OCI-M2 (cell line): ENCODE measurements around the gene PRR30.
"Not testable (repeated sequence)": the region's sequence is repeated elsewhere in the genome, so short reads cannot be mapped to it uniquely, and the experiment has no call there.

Experiments
- DNase-seq: peaks from one replicate; lab custom pipeline; 2025; ENCODE audit not compliant: unreplicated experiment; lab: John Stamatoyannopoulos, UW

Gene PRR30

GRCh38 chr2:27130396-27130795, 8.8 kb downstream of the PRR30 start:
- DNase-seq: no peak

DNA sequence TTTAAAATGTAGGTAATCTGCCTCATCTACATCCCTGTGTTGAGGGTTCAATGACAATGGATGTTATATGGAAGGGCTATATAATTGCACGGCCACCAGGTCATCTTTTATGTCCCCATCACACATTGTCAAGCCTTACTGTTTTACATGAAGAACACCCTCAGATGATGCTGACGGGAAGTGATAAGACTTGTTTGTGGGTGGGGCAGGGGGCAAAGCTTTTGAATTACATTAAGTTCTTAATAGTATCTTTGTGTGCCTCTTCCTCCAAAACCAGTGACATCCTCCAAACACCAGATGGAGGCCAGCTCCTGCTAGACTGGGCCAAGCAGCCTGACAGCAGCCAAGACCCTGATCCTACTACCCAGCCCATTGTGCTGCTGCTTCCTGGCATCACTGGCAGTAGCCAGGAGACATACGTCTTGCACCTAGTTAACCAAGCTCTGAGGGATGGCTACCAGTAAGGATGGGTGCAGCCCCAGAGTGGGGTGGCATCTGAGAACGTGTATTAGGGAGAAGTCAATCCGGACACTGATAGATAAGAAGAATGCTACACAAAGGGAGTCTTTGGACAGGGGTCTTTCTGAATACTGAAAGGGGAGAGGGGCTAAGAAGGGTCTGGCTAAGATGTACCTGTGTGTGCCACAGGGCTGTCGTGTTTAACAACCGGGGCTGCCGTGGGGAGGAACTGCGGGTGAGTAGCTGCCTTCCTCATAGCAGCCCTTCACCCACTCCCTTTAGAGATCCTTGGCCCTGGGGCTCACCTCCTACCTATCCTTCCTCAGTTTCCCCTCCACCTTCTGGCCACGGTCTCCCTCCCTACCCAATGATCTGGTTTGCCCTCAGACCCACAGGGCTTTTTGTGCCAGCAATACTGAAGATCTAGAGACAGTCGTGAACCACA, 10.3 kb downstream of the PRR30 start:
- DNase-seq: no peak

DNA sequence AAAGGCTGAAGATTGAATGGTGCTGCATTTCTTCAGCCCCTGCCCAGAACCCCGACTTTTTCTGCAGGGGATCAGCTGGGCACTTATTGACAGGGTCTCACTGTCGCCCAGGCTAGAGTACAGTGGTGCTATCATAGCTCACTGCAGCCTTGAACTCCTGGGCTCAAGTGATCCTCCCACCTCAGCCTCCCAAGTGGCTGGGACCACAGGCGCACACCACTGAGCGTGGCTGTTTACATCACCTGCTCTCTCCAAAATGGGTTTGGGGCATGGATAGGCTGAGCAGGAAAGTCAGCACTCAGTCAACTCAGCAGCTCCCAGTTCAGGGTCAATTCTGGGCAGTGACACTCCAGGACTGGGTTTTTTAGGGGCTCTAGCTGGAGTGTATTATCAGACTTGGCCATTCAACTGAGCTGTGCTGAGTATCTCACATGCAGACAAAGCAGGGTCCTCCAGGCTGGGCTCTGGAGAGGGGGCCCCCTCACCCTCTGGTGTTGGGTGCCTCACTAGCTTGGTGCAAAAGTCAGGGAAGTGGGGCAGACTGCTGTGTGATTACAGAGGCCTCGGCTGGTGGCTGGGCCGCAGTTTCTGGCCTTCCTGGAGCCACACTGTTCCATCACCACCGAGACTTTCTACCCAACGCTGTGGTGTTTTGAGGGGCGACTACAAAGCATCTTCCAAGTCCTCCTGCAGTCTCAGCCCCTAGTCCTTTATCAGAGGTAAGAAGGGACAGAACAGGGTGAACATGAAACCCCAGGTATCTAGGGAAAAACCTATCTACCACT, 11.1 kb downstream of the PRR30 start:
- no peak for DNase-seq

DNA sequence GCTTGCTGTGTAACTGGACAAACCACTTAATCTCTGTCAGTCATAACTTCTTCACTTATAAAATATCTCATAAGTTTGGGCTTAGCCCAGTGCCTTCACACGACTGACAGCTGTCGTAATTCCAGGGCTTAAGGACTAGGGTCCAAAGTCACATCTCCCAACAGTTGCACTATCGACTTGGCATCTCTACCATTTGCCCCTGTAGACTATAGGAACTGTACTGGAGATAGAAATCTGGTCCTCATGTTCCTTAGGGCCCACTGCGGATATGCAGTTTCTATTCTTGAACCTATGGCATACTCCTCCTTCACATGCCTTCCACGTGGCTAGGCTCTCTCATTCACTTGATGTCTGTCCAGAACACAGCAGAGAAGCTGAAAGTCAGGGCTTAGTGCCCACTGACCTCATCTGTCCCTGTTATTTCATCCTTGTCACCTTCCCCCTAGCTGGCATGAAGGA, 12.9 kb downstream of the PRR30 start:
- no peak for DNase-seq

DNA sequence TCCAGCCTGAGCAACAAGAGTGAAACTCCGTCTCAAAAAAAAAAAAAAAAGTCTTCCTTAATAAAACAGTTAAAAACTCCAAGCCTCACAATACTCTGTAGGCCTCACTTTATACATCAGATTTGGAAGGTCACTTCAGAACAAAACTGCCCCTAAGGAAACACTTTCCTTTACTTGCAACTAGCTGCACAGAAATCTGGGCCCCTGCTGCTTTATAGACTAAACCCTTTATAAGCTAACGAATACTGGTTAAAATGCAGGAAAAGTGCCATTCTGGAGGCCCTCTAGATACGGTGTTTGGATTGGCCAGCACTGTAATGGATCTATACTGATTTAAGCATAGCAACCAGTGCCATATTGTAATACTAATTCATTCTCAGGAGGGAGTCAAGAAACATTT, 14.1 kb downstream of the PRR30 start:
- DNase-seq: no peak

DNA sequence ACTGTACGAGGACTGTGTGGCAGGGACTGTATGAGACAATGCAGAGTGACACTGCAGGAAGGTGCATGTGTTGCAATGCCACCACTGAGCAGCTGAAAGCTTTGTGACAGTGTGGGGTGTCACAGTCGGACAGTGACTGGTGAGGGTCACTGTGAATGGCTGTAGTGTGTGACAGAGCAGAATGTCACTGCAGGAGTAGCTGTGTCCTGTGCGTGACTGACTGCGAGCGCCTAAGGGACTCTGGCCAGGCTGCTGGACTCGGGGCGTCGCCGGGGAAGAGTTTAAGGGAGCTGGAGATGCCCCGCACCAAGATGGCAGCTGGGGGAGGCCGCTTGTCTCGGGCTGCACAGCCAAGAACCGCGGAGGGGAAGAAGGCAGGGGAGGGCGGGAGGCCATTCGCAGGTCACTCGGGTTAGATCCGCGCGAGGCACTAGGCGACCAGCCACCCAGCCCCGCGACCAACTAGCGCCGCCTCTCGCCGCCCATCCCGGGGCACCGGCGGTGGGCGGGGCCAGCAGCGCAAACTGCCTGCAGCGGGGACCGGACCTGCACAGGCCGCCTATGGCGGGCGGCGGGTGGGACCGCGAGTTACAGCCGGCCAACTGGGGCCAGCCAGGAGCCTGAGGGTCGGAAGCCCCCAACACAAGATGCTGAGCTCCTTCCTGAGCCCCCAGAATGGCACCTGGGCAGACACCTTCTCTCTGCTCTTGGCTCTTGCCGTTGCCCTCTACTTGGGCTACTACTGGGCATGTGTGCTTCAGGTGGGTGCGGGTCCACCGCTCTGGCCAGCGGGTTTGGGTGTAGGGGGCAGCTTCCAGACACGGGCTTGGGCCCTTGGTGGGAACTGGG, 15.7 kb downstream of the PRR30 start, which contains the start of gene ABHD1:
Gene ABHD1 (plus strand): TSS at position 514 of the 849 bp plus-strand sequence. CDS start 134 bp downstream, at position 648.
- DNase-seq: no peak

DNA sequence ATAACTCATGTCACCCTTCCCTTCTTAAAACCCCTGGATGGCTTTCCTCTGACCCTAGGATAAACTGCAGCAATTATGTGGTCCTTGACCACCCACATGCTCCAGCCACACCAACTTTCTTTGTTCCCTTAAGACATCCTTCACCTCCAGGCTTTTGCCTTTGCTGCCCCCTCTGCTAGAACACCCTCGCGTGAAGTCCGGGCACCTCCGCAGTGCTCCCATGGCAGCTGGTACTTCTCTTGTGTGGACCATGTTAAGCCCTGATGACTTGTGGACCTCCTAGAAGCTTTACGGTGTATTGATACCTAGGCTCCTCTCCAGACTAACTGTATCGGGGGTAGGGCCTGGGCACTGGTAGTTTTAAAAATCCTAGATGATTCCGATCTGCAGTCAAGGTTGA, 16.4 kb downstream of the PRR30 start:
- DNase-seq: no peak

DNA sequence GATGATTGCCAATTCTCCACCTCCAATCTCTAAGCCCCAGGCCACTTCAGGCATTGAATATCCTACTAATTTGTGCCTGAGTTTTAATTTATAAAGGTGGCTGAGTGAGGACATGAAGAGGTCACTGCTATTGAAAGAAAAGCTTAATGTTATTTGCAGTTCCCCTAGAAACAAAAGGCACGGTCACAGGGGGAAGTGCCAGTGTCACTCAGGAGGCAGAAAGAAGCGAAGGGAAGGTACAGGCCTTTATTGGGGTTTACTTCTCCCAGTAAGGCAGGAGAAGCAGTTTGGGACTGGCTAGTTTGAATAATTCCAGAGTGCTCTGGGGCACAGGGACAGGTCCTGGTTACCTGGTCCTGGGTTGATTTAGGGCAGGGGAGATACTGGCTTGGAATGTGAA, 17.3 kb downstream of the PRR30 start:
- DNase-seq: no peak

DNA sequence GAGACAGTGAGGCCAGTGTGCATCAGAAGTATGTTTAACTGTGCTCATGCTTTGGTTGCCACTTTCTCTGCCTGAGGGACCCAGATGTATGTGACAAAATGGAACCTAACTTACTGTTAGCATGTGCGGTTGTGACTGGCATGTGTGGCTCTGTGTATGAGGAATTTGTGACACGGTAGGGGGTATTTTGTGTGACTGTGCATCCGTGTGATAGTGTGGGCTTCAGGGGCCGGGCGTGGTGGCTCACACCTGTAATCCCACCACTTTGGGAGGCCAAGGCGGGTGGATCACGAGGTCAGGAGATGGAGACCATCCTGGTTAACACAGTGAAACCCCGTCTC, 19.9 kb downstream of the PRR30 start:
- DNase-seq: not testable (repeated sequence)

DNA sequence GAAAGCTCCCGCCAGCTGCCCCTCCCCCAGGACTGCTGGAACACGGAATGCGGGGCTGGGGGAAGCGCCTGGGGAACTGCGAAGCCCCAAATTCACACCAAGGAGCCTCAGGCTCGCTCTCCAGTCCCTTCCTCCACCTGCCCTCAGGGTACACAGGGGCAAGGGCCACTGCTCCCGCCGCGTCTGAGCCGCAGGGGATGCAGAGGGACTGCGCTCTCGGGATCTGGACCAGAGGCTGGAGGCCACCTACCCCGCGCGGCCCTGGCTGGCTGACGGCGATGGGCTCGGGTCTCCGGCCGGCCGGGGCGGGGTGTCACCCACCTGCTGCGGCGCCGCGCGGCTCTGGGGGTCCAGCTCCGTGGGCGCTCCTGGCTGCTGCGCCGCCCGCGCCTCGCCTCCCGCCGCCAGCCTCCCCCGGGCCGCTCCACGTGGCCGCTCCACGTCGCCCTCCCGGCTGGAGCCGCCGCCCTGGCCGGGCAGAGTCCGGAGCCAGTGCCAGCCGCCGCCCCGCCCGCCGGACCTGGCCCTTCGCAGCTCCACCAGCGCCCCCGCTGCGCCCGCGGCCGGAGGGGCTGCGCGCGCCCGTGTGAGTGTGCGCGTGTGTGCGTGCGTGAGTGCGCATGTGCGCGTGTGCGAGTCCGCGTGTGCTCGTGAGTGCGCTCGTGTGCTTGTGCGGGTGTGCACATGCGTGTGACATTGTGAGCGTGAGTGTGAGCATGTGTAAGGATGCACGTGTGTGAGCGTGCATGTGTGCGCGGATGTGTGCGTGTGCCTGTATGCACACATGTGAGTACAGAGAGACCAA, 20.5 kb downstream of the PRR30 start, which contains the start of gene CGREF1:
Gene CGREF1 (minus strand): TSS at position 604 of the 805 bp plus-strand sequence. CDS start 14,762 bp downstream, outside the sequence.
- DNase-seq: no peak

DNA sequence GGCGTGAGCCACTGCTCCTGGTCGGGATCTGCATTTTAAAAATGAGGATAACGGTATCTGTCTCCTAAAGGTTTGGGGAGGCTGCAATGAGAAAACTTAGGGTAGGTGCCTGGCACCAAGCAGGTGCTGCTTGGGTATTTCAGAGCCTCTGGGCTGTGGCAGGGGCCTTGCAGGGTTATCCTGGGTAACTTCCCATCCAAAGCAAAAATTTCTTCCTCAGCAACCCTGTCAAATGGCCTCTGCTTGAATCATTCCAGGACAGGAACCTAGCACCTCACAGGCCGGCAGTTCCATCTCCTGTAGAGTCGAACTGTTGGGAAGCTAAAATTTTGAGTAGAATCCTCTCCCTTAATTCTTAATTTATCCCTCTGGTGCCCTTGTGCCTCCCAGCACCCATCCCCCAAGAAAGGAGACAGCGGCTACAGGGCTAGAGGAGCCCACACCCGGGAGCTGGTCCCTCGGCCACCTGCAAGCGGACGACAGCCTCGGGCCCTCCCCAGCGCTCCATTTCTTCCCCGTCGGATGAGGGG, 21.1 kb downstream of the PRR30 start:
- DNase-seq: no peak

GRCh38 chr2:27115519-27115918, 23.7 kb downstream of the PRR30 start:
- no peak for DNase-seq

- DNase-seq: not testable (repeated sequence)
These were observed 27.7 kb downstream of the PRR30 start for GRCh38 chr2:27111392-27112078.

GRCh38 chr2:27110603-27111352, 28.4 kb downstream of the PRR30 start:
- not testable (repeated sequence) for DNase-seq

GRCh38 chr2:27109083-27109482, 30.1 kb downstream of the PRR30 start:
- DNase-seq: no peak

- DNase-seq: no peak
These were observed 31.0 kb downstream of the PRR30 start for GRCh38 chr2:27108221-27108620.

GRCh38 chr2:27105981-27106380, 33.2 kb downstream of the PRR30 start:
- DNase-seq: no peak

DNA sequence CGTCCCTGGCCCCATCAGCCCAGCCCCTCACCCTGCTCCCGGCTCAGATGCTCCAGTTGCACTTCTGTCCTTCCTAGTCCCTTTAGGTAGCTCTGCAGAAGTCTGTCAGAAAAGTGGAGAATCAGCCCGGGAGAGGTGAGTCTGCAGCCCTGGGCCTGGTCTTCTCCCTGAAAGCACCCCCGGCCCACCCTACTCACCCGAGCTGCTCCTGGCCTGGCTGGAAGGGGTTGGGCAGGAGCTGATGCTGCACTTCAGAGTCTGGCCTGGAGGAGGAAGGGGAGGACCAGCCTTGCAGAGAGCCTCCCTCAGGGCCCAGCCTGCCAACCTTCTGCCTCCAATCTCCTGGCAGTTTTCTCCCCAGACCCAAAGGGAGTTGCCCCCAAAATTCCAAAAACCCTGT, 36.9 kb downstream of the PRR30 start:
- no peak for DNase-seq

DNA sequence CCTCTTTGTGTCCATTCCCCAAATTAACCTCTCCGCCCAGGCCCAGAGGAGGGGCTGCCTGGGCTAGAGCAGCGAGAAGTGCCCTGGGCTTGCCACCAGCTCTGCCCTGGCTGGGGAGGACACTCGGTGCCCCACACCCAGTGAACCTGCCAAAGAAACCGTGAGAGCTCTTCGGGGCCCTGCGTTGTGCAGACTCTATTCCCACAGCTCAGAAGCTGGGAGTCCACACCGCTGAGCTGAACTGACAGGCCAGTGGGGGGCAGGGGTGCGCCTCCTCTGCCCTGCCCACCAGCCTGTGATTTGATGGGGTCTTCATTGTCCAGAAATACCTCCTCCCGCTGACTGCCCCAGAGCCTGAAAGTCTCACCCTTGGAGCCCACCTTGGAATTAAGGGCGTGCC, 39.2 kb downstream of the PRR30 start:
- no peak for DNase-seq
